PC-3 (cell line): ENCODE results near the gene FAM53B. TPM values are rescaled to one million over a fixed set of nuclear protein-coding genes. Genes with fewer than 3 reads are reported as not detected.
A peak's percentile ranks its signal among the peaks of the same experiment; 100 is the strongest.

Experiments
- ATAC-seq: fragments of 200-7000 bp; cut with Tn5 transposase; 2 replicates; pipeline ENCODE4 v1.9.1; 2020; ENCODE audit warnings: mild to moderate bottlenecking, moderate library complexity
- BruUV-seq: library from RNA; stranded (reverse); fragments of 400-500 nt; replicated peaks from 2 replicates; lab custom pipeline; 2021; lab: Mats Ljungman, UMichigan
- CTCF ChIA-PET: fragments of 300-600 bp; sonication (Branson Sonifier 250); formaldehyde crosslinking; loops from one replicate; lab custom pipeline; 2022; ENCODE audit warnings: antibody characterized with exemption; lab: Charles Lee
- POLR2A ChIA-PET: fragments of 300-600 bp; sonication (Branson Sonifier 250); formaldehyde crosslinking; loops from one replicate; lab custom pipeline; 2022; ENCODE audit warnings: antibody characterized with exemption; ENCODE audit not compliant: unreplicated experiment; lab: Charles Lee
- DNase-seq: peaks from one replicate; pipeline ENCODE4 v3.0.0-alpha.2; 2015
- H2AFZ ChIP-seq: fragments of 300-600 bp; sonication (generic); 2 replicates; pipeline ENCODE4 v1.6.0; 2016; ENCODE audit warnings: antibody characterized with exemption, low read length
- H3F3A ChIP-seq: fragments of 300-600 bp; sonication (generic); one replicate; pipeline ENCODE4 v1.6.0; 2017; ENCODE audit warnings: antibody characterized with exemption, low read length, control low read depth, mild to moderate bottlenecking; ENCODE audit not compliant: unreplicated experiment
- H3K27ac ChIP-seq: fragments of 300-600 bp; sonication (generic); 2 replicates; pipeline ENCODE4 v1.5.1; 2016; ENCODE audit warnings: mild to moderate bottlenecking, low read length
- H3K27me3 ChIP-seq: fragments of 300-600 bp; sonication (generic); 2 replicates; pipeline ENCODE4 v1.6.1; 2016; ENCODE audit warnings: low read length, mixed read lengths
- H3K36me3 ChIP-seq: fragments of 300-600 bp; sonication (generic); 2 replicates; pipeline ENCODE4 v1.6.1; 2016; ENCODE audit warnings: low read depth, mixed run types, low read length, mixed read lengths
- H3K4me1 ChIP-seq: fragments of 300-600 bp; sonication (generic); 2 replicates; pipeline ENCODE4 v1.5.1; 2016; ENCODE audit warnings: low read length; ENCODE audit not compliant: insufficient read depth
- H3K4me2 ChIP-seq: fragments of 300-600 bp; sonication (generic); 2 replicates; pipeline ENCODE4 v1.6.0; 2016; ENCODE audit warnings: low read length
- H3K4me3 ChIP-seq: fragments of 300-600 bp; sonication (generic); 2 replicates; pipeline ENCODE4 v1.5.1; 2016; ENCODE audit warnings: mild to moderate bottlenecking, low read length, mixed read lengths
- H3K79me2 ChIP-seq: fragments of 300-600 bp; sonication (generic); 2 replicates; pipeline ENCODE4 v1.6.1; 2017; ENCODE audit warnings: low read length, mixed read lengths
- H3K9ac ChIP-seq: fragments of 300-600 bp; sonication (generic); 2 replicates; pipeline ENCODE4 v1.6.0; 2016; ENCODE audit warnings: mild to moderate bottlenecking, low read length
- H3K9me2 ChIP-seq: fragments of 300-600 bp; sonication (generic); replicated peaks from 2 replicates; pipeline ENCODE4 v1.6.1; 2016; ENCODE audit warnings: mixed run types, low read length, mixed read lengths
- H3K9me3 ChIP-seq: fragments of 300-600 bp; sonication (generic); 2 replicates; pipeline ENCODE4 v1.6.1; 2016; ENCODE audit warnings: low read length, mixed read lengths
- H4K20me1 ChIP-seq: fragments of 300-600 bp; sonication (generic); 2 replicates; pipeline ENCODE4 v1.6.1; 2016; ENCODE audit warnings: low read length, mixed read lengths
- CTCF ChIP-seq: fragments of 300-600 bp; sonication (generic); conservative IDR thresholded peaks from 2 replicates; pipeline ENCODE4 v1.5.1; 2017; ENCODE audit warnings: antibody characterized with exemption, low read depth, mild to moderate bottlenecking, low read length
- EZH2 ChIP-seq: fragments of 300-600 bp; sonication (generic); IDR thresholded peaks from one replicate; pipeline ENCODE4 v1.6.1; 2017; ENCODE audit warnings: antibody characterized with exemption, mild to moderate bottlenecking, low read length; ENCODE audit not compliant: unreplicated experiment
- EZH2phosphoT487 ChIP-seq: fragments of 300-600 bp; sonication (generic); IDR thresholded peaks from 2 replicates; pipeline ENCODE4 v1.6.1; 2018; ENCODE audit warnings: mild to moderate bottlenecking, antibody characterized with exemption, low read length, borderline replicate concordance
- intact Hi-C: fragments of 100-400 bp; cut with micrococcal nuclease; formaldehyde crosslinking; loops from 2 replicates; pipeline ENCODE4 v1.9.0; 2023
- total RNA-seq: library from RNA; depleted of rRNA; stranded (reverse); fragments of >200 nt; gene quantifications from 2 replicates; pipeline ENCODE4 v1.2.3, GENCODE V29; 2014

The FAM53B gene
- total RNA-seq, 1 experiment from 2014 or later = 19.4 TPM

- no peak overlapping the region for H3K9ac ChIP-seq
- DNase-seq = no peak
Observed at GRCh38 chr10:124619195-124619594, 125.0 kb downstream of the FAM53B start.

GRCh38 chr10:124618470-124619073 lies 125.6 kb downstream of the FAM53B start:
- H3K27me3 ChIP-seq = no peaks in the 10 kb centered on the region
- no peak overlapping the region for H3K4me3 ChIP-seq
- no peaks in the 10 kb centered on the region for H3K9me3 ChIP-seq
- H3K79me2 ChIP-seq = no peaks in the 10 kb centered on the region
- ATAC-seq (no peak), DNase-seq (no peak)
- H3F3A ChIP-seq = no peaks in the 10 kb centered on the region
- H3K27ac ChIP-seq = no peak overlapping the region
- H3K9me2 ChIP-seq = no peaks in the 10 kb centered on the region
- H3K9ac ChIP-seq = no peak overlapping the region
- H3K36me3 ChIP-seq = no peaks in the 10 kb centered on the region
- no peak overlapping the region for H3K4me2 ChIP-seq
- H3K4me1 ChIP-seq = no peaks in the 10 kb centered on the region
- no peaks in the 10 kb centered on the region for H4K20me1 ChIP-seq
- TF ChIP-seq EZH2 (no peak), EZH2phosphoT487 (no peak), CTCF (no peak)
- intact Hi-C loops = no loop called here
- ChIA-PET POLR2A (no interaction called here), CTCF (no interaction called here)
- no peak overlapping the region for H2AFZ ChIP-seq
- no TSS peak for BruUV-seq

More at GRCh38 chr10:124619195-124619594, 125.0 kb downstream of the FAM53B start:
- Histone ChIP-seq H3K27ac (no peak overlapping the region), H3K4me2 (no peak overlapping the region), H2AFZ (no peak overlapping the region), H3K79me2 (no peaks in the 10 kb centered on the region), H3K4me3 (no peak overlapping the region), H3F3A (no peaks in the 10 kb centered on the region), H3K9me3 (no peaks in the 10 kb centered on the region), H3K27me3 (no peaks in the 10 kb centered on the region), H3K4me1 (no peaks in the 10 kb centered on the region), H4K20me1 (no peaks in the 10 kb centered on the region), H3K36me3 (no peaks in the 10 kb centered on the region), H3K9me2 (no peaks in the 10 kb centered on the region)
- peak; percentile 67 for ATAC-seq
- ChIA-PET POLR2A (interaction anchor here (0.7 kb wide), 1 partner anchor 10 kb away, joined by 6 read pairs; no protein-coding TSS in a partner anchor), CTCF (no interaction called here)
- TF ChIP-seq EZH2 (no peak), CTCF (no peak), EZH2phosphoT487 (no peak)
- BruUV-seq = no TSS peak
- intact Hi-C loops = no loop called here

DNA sequence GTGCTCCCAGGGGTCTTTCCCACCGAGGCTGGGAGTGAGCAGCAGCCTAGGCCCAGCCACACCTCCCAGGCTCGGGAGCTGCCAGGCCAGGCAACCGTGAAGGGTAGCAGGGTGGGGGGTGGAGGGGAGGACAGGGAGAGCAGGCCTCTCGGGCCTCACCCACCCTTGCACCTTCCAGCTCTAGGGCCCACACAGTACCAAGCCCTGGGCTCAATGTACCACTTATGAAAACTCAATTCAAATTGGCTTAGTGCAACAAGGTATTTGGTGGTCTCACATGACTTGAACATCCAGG lies 127.4 kb downstream of the FAM53B start:
- POLR2A ChIA-PET = no interaction called here

More for the DNA sequence above, 127.4 kb downstream of the FAM53B start:
- Histone ChIP-seq H3K36me3 (no peaks in the 10 kb centered on the region), H3K4me2 (no peak overlapping the region), H3F3A (no peaks in the 10 kb centered on the region), H3K4me3 (no peak overlapping the region), H3K27me3 (no peaks in the 10 kb centered on the region), H3K9ac (no peak overlapping the region), H4K20me1 (no peaks in the 10 kb centered on the region), H3K79me2 (no peaks in the 10 kb centered on the region), H2AFZ (no peak overlapping the region), H3K9me3 (no peaks in the 10 kb centered on the region), H3K9me2 (no peaks in the 10 kb centered on the region), H3K27ac (no peak overlapping the region), H3K4me1 (no peaks in the 10 kb centered on the region)
- no peak for ATAC-seq
- intact Hi-C loops = no loop called here
- no peak for TF ChIP-seq EZH2phosphoT487
- TF ChIP-seq CTCF = no peak
- TF ChIP-seq EZH2 = no peak
- CTCF ChIA-PET = no interaction called here
- BruUV-seq = no TSS peak
- DNase-seq = no peak
